Activated T-helper 17 cell treated with anti-CD3 and anti-CD28 coated beads, Interleukin-2, amount 50 U/mL, for 72 hours (primary cell): ENCODE results near the gene PRM3. TPM values are rescaled to one million over a fixed set of nuclear protein-coding genes. Genes with fewer than 3 reads are reported as not detected.

Experiments
- ATAC-seq: fragments of 150-1000 bp; cut with Tn5 transposase; replicated peaks from 2 replicates; pipeline ENCODE4 v1.10.0; 2021; ENCODE audit warnings: mild to moderate bottlenecking, moderate library complexity
- H3K27ac Mint-ChIP-seq: one replicate; pipeline ENCODE4 v1.8.0; 2022; ENCODE audit warnings: mixed read lengths
- H3K27me3 Mint-ChIP-seq: one replicate; pipeline ENCODE4 v1.8.0; 2022; ENCODE audit warnings: mixed read lengths
- H3K36me3 Mint-ChIP-seq: one replicate; pipeline ENCODE4 v1.8.0; 2022; ENCODE audit warnings: low read depth, mild to moderate bottlenecking, mixed read lengths
- H3K4me1 Mint-ChIP-seq: one replicate; pipeline ENCODE4 v1.8.0; 2022; ENCODE audit warnings: mixed read lengths
- H3K4me3 Mint-ChIP-seq: one replicate; pipeline ENCODE4 v1.8.0; 2022; ENCODE audit warnings: mild to moderate bottlenecking, mixed read lengths
- H3K9me3 Mint-ChIP-seq: one replicate; pipeline ENCODE4 v1.8.0; 2022; ENCODE audit warnings: mixed read lengths
- total RNA-seq, 2 donors: library from RNA; stranded (reverse); gene quantifications; one replicate each; pipeline ENCODE4 v1.2.3, GENCODE V29; 2022

The PRM3 gene
- total RNA-seq, 2 donors from 2014 or later: not detected

DNA sequence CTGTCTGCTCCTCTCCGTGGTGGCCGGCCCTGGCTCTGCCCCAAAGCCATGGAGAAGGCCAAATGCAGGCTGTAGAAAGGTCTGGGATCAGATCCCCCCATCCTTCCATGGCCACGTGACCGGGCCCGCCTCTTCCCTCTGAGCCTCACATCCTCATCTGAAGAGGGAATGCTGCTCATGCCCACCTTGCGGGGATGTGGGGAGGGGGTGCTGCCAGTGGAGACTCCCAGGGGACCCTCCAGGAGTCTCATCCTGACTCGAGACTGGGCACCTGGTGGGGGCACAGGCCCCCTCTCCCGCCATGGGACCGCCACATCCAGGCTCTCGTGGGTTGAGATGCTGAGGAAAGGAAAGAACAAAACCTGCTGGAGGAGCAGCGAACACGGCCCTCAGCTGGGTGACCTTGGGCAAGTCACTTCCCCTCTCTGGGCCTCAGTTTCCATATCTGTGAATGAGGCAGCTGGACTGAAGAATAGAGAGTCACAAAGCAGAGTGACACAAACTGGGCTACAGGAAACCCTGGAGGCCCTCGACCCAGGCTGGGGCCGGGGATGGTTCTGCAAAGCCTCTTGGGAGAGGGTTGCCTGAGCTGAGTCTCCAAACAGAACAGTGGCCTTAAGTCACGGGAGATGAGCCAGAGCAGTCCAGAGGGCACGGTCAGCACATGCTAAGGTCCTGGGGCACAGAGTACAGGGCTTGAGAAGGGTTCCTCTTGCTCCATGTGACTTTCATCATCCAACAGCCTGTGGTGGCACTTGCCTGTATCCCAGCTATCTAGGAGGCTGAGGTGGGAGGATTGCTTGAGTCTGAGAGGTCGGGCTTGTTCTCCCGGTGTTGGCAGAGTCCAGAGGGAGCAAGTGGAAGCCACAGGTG lies 47.5 kb downstream of the PRM3 start:
- peak overlapping the region; percentile 63 for H3K4me3 Mint-ChIP-seq
- ATAC-seq: no peak
- H3K27ac Mint-ChIP-seq: peak overlapping the region; percentile 82
- peaks cover 24% of the 10 kb centered on the region for H3K4me1 Mint-ChIP-seq
- H3K9me3 Mint-ChIP-seq: no peaks in the 10 kb centered on the region
- no peaks in the 10 kb centered on the region for H3K36me3 Mint-ChIP-seq
- H3K27me3 Mint-ChIP-seq: no peaks in the 10 kb centered on the region

DNA sequence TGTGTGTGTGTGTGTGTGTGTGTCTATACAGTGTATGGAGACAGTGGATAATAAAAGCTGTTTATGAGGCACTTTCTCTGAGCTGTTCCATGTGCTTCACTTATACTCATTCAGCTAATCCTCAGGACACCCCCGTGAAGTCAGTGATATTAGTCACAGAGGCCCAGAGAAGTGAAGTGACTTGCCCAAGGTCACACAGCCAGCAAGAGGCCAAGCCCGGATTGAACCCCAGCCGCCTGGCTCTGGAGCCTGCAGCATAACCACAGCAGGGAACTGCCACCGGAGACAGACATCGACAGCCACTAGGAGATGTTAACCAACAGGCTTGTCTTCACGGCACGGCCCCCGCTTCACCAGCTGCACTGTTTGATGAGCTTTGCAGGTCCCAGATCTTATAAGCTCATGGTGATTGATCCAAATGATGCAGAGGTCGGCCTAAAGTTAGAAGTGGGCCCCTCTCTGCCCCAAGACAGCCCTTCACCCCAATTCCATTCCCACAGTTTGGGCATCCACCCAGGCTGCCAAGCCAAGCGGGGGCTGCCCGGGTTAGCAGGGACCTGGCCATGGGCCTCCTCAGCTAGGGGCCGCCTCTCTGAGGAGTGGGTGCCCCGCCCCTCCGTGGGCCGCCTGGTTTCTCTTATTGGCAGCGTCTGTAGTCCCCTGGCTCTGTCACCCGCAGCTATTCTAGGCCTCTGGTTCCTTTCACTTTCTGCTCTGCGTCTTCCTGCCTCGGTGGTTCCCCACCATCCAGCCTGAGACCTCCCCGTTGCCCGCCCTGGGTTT lies 48.3 kb downstream of the PRM3 start:
- Mint-ChIP-seq H3K4me1 (peaks cover 26% of the 10 kb centered on the region), H3K4me3 (peak overlapping the region; percentile 63), H3K36me3 (no peaks in the 10 kb centered on the region), H3K27ac (peak overlapping the region; percentile 82), H3K27me3 (no peaks in the 10 kb centered on the region), H3K9me3 (no peaks in the 10 kb centered on the region)
- peak; percentile 83 for ATAC-seq

DNA sequence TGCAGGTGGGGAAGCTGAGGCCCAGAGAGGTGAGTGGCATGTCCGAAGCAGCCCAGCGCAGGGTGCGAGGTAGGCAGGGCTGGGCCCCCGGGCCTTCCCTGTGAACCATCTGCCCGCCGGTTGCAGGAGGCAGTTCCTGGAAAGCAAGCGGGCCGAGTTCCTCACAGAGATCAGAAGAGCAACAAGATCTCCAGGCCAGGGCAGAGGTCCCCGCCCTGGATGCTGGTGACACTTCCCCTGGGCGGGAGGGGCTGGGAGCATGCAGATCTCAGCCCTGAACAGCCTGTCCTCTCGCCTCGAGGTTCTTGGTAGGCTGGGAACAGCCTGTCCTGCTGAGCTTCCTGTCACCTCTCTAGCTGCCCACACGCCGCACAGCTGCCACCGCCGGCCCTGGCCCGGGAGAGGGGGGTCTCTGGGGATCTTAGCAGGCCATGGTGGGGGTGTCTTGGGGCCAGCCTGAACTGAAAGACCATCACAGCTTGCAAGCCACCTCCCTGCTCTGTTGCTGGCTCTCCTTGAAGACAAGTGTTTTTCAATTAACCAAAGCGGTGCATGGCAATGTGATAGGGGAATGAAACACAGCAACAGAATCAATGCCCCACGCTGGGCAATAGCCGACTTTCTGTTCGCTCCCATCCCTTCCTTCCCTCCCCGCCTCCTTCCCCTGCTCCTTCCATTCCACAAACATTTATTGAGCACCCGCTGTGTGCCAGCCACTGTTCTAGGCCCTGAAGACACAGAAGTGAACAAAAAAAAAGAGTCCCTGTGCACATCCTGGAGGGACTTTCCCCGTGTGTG lies 49.1 kb downstream of the PRM3 start:
- no peaks in the 10 kb centered on the region for H3K9me3 Mint-ChIP-seq
- no peaks in the 10 kb centered on the region for H3K36me3 Mint-ChIP-seq
- H3K4me1 Mint-ChIP-seq: peaks cover 28% of the 10 kb centered on the region
- peak overlapping the region; percentile 82 for H3K27ac Mint-ChIP-seq
- no peaks in the 10 kb centered on the region for H3K27me3 Mint-ChIP-seq
- ATAC-seq: peak; percentile 59
- H3K4me3 Mint-ChIP-seq: peak overlapping the region; percentile 63

Other genes starting within 250 kb of the PRM3 start
- 100 to 1,000 TPM in 1 of 2 donors, 10 to 100 TPM in 1; 89.7 to 124 TPM for gene SOCS1, start 17.4 kb downstream of the PRM3 start, total RNA-seq
- not detected for gene TNP2, start 4.3 kb downstream of the PRM3 start, total RNA-seq
- not detected for gene PRM2, start 2.9 kb upstream of the PRM3 start, total RNA-seq
- gene PRM1, start 7.7 kb upstream of the PRM3 start, total RNA-seq: not detected
- 10 to 100 TPM; 31.6 to 34.3 TPM for gene RMI2, start 71.8 kb upstream of the PRM3 start, total RNA-seq